NCI-H2227 treated with DMSO at 0.1 percent for 48 hours (cell line): Measurements from ENCODE around the gene FRZB.
A peak's percentile ranks its signal among the peaks of the same experiment; 100 is the strongest.
"Not testable (repeated sequence)": the region's sequence is repeated elsewhere in the genome, so short reads cannot be mapped to it uniquely, and the experiment has no call there.

Experiments used
- DNase-seq: peaks from one replicate; lab custom pipeline; 2025; lab: John Stamatoyannopoulos, UW

FRZB gene

GRCh38 chr2:182890305-182890704 is 23.9 kb upstream of the FRZB start:
- DNase-seq, result no peak

GRCh38 chr2:182887753-182888415 is 21.4 kb upstream of the FRZB start:
- DNase-seq, result no peak

- no peak for DNase-seq
These were observed 20.7 kb upstream of the FRZB start for GRCh38 chr2:182887093-182887492.

GRCh38 chr2:182885771-182886170 is 19.3 kb upstream of the FRZB start:
- DNase-seq, result no peak

GRCh38 chr2:182883451-182883850 is 17.0 kb upstream of the FRZB start:
- no peak for DNase-seq

GRCh38 chr2:182880100-182880499 is 13.7 kb upstream of the FRZB start:
- not testable (repeated sequence) for DNase-seq

- not testable (repeated sequence) for DNase-seq
These were observed 10.2 kb upstream of the FRZB start for GRCh38 chr2:182876653-182877052.

GRCh38 chr2:182870227-182870626 is 3.8 kb upstream of the FRZB start:
- no peak for DNase-seq

GRCh38 chr2:182868054-182868796 is 1.8 kb upstream of the FRZB start:
- DNase-seq, result peak; percentile 41

GRCh38 chr2:182867426-182868053 is 1.1 kb upstream of the FRZB start:
- peak; percentile 20 for DNase-seq

GRCh38 chr2:182866095-182866460 is 359 bp downstream of the FRZB start:
- DNase-seq, result peak; percentile 46

- DNase-seq, result no peak
These were observed 1.4 kb downstream of the FRZB start for GRCh38 chr2:182864949-182865570.

GRCh38 chr2:182863642-182864041 is 2.8 kb downstream of the FRZB start:
- no peak for DNase-seq

GRCh38 chr2:182862091-182862490 is 4.3 kb downstream of the FRZB start:
- DNase-seq, result no peak

- DNase-seq, result no peak
These were observed 5.6 kb downstream of the FRZB start for GRCh38 chr2:182860858-182861257.

GRCh38 chr2:182858671-182859070 is 7.8 kb downstream of the FRZB start:
- no peak for DNase-seq

GRCh38 chr2:182855376-182855775 is 11.1 kb downstream of the FRZB start:
- DNase-seq, result no peak

- no peak for DNase-seq
These were observed 11.9 kb downstream of the FRZB start for GRCh38 chr2:182854375-182855105.

GRCh38 chr2:182852801-182853200 is 13.6 kb downstream of the FRZB start:
- no peak for DNase-seq

GRCh38 chr2:182852090-182852489 is 14.3 kb downstream of the FRZB start:
- no peak for DNase-seq

GRCh38 chr2:182845794-182846417 is 20.5 kb downstream of the FRZB start:
- DNase-seq, result no peak

GRCh38 chr2:182836451-182836850 is 30.0 kb downstream of the FRZB start:
- no peak for DNase-seq
